ENCODE data around the gene PLD4.
"Not testable (repeated sequence)": the region's sequence is repeated elsewhere in the genome, so short reads cannot be mapped to it uniquely, and the experiment has no call there.

Gene PLD4

DNA sequence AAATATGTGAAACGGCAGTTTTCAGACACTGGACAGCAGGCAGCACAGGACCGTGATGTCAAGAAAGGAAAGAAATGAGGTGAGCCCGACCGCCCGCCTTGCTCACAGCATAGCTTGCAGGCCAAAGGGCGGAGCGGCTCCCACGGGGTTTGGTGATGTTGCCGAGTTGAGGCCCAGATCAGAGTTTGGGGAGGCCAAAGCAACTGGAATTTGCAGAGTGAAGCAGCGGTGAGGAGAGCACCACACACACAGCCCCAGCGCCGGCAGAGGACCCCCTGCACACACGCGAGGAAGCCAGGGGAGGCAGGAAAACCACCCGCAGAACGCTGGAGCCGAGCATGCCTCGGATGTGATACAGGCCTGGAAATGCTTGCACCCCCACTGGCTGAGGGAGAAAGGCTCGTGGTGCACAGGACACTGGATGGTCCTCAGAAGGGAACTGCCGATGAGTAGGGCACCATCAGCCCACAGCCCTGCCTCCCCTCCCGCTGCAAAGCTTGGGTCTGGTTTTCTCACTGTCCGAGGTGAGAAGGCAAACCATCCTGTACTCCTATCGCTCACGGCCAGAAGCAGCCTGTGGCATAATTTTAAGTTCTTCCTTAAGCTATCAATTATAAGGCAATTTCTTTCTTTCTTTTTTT lies 25.7 kb upstream of the PLD4 start:
- no peak for DNase-seq (ENCODE audit: low read depth in 2 of 2)

DNA sequence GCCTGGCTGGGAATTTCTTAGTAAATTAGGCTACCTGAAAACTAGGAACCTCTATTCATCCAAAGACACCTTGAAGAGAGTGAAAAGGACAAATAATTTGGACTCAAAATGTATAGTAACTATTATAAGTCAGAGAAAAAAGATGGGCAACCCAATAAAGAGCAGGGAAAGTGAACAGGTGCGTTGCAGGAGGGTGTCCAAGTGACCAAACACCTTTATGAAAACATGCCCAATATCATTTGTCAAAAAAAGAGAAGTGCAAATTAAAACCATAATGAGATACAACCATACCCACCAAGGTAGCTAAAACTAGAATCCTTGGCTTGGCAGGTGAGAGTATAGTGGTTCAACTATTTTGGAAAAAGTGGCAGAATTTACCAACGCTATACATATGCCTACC lies 24.9 kb upstream of the PLD4 start:
- no peak for DNase-seq (ENCODE audit: low read depth in 2 of 2)

DNA sequence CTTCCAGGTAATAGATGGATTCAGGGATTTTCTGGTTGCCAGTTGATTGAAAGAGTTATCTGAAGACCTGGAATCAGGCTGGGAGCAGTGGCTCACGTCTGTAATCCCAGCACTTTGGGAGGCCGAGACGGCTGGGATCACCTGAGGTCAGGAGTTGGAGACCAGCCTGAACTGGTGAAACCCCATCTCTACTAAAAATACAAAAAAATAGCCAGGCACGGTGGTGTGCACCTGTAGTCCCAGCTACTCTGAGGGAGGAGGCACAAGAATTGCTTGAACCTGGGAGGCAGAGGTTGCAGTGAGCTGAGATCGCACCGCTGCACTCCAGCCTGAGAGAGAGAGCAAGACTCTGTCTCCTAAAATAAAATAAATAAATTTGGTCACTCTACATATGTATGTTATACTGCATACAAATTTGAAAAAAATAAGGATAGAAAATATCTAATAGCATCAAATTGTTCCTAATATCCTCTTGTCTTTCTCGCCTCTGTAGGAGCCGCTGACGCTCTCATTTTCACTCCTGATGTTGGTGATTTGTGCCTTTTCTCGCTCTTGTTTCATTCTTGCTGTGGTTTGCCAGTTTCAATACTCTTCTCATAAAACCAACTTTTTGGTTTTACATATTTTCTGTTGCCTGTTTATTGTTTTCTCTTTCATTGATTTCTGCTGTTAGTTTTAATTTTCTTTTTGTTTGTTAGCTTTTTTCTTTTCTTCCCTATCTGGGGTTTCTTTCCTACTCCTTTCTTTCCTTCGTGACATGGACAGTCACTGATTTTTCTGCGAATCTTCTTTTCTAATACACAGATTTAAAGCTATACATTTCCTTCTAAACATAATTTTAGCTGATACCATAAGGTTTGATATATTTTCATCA lies 23.8 kb upstream of the PLD4 start:
- no peak for DNase-seq (ENCODE audit: low read depth in 2 of 2)

DNA sequence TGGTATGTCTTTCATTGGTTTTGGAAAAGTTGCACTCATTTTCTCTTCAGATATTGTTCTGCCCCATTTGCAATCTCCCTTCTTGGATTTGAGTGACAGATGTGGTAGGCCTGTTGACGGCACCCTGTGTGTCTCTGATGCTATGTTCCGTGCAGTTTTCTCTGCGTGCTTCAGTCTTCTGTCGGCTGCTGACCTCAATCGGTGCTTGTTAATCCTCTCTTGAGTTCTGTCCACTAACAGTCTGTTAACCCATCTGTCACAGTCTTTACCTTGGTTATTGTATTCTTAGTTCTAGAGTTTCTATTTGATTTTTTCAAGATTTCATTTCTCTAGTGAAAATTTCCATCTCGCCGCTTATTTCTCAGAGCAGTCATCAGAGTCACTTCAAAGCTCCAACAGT lies 20.7 kb upstream of the PLD4 start:
- DNase-seq (ENCODE audit: low read depth in 2 of 2), result no peak

DNA sequence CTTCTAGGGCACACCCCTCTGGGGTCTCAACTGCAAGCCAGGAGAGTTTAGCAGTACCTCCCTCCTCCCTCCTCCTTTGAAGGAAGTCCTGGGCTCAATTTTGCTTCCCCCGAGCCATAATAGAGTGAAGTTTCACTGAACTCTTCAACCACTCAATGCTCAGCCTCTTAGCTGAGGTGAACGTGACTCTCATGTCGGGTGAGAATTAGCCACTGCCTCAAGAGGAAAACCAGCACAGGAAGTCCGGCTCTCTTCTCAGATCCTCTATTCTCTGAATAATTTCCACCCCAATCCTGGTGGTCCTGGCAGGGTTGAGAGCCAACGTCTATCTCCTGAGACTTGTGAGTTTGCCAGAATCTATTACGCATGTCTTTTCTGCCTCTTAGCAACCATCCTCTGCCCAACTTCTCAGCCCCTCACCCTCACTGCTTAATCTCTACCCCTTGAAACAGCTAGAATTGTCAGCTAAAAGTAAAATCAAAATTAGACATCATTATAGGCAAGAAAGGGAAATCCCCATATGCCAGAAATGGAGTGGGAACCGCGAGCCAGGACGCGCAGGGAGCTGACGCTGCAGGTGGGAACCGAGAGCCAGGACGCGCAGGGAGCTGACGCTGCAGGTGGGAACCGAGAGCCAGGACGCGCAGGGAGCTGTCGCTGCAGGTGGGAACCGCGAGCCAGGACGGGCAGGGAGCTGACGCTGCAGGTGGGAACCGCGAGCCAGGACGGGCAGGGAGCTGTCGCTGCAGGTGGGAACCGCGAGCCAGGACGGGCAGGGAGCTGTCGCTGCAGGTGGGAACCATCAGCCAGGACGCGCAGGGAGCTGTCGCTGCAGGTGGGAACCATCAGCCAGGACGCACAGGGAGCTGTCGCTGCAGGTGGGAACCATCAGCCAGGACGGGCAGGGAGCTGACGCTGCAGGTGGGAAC lies 19.8 kb upstream of the PLD4 start:
- DNase-seq (ENCODE audit: low read depth in 2 of 2), result not testable (repeated sequence)

DNA sequence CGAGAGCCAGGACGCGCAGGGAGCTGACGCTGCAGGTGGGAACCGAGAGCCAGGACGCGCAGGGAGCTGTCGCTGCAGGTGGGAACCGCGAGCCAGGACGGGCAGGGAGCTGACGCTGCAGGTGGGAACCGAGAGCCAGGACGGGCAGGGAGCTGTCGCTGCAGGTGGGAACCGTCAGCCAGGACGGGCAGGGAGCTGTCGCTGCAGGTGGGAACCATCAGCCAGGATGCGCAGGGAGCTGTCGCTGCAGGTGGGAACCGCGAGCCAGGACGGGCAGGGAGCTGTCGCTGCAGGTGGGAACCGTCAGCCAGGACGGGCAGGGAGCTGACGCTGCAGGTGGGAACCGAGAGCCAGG lies 19.1 kb upstream of the PLD4 start:
- not testable (repeated sequence) for DNase-seq (ENCODE audit: low read depth in 2 of 2)

DNA sequence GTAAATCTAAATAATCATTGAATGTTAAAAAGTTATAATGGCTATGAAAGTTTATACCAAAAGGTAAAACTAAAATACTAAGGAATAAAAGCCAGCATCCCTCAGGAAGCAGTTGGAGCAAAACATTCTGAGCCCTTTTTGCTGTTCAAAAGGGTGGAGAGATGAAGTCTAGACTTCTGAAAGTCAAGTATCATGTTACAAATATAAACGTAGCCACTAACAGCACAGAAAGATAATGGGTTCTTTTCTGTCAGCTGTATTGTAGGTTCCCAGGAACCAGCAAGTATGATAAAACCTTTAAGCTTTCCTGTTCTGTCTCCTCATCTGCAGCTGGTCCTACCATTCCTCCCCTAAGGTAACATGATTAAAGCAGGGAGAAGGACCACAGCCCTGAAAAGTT lies 16.4 kb upstream of the PLD4 start:
- no peak for DNase-seq (ENCODE audit: low read depth in 2 of 2)

DNA sequence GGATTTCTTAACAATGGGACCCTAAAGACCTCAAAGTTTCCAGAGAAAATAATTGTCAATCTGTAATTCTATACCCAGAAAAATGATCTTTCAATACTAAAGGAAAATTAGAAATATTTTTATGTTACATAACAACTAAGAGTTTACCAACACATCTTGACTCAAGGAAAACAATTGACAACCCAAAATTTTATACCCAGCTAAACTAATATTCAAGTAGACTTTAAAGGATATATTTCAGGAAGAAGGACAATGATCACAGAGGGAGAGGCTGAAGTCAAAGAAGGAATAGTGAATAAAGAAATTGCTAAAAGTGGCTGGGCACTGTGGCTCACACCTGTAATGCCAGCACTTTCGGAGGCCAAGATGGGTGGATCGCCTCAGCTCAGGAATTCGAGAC lies 12.6 kb upstream of the PLD4 start:
- DNase-seq (ENCODE audit: low read depth in 2 of 2), result no peak

DNA sequence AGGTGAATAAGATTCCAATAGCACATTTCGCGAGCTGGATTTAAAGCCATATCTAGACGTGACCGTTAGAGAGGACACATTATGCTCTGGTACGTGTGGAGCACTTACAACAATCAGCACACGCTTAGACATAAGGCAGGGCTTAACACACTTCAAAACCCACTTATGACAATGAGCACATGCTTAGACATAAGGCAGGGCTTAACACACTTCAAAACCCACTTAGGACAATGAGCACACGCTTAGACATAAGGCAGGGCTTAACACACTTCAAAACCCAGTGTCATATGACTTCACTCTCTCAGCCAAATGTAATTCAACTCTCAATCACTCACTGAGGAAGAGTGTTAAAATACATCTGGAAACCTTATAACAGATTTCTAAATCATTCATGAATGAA lies 11.2 kb upstream of the PLD4 start:
- no peak for DNase-seq (ENCODE audit: low read depth in 2 of 2)

DNA sequence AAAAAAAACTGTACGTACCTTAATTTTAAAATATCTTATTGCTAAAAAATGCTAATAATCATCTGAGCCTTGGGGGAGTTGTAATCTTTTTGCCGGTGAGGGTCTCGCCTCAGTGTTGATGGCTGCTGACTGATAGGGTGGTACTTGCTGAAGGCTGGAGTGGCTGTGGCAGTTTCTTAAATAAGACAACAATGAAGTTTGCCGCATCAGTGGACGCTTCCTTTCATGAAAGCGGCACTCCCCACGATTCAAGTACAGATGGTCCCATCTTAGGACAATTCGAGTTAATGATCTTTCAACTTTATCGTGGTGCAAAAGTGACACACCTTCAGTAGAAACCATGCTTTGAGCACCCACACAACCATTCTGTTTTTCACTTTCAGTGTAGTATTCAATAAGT lies 7.6 kb upstream of the PLD4 start:
- DNase-seq (ENCODE audit: low read depth in 2 of 2), result no peak

DNA sequence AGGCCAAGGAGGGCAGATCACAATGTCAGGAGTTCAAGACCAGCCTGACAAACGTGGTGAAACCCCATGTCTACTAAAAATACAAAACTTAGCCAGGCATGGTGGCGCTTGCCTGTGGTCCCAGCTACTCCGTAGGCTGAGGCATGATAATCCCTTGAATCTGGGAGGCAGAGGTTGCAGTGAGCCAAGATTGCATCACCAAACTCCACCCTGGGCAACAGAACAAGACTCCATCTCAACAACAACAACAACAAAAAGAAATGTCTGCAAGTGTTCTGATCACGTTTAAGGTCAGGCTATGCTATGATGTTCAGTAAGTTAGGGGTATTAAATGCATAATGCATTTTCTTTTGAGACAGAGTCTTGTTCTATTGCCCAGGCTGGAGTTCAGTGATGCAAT lies 6.7 kb upstream of the PLD4 start:
- no peak for DNase-seq (ENCODE audit: low read depth in 2 of 2)

DNA sequence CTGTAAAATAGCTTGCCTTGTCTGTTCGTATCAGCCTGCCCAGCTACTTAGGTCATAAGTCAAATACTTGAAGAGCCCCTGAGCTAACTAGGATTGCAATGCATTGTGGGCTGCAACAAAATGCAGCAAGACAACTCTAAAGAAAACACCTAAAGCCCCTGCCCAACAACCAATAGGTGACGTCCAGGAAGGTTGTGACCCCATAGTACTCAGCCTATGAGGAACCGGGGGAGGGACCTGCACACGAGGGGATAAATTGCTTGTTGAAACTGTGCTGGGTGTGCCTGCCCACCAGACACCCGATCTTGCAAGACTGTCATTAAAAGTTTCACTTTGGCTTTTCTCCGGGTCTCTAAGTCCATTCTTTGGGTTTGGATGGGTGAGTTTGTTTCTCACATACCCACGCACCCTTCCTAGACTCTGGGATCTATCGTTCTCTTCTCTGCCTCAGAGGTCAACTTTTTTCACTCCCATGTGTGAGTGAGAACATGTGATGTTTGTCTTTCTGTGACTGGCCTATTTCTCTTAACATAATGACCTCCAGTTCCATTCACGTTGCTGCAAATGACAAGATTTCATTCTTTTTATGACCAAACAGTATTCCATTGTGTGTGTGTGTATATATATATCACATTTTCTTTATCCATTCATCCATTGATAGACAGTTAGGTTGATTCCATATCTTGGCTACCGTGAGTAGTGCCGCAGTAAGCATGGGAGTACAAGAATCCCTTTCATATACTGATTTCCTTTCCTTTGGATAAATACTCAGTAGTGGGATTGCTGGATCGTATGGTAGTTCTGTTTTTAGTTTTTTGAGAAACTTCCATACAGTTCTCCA lies 5.3 kb upstream of the PLD4 start:
- not testable (repeated sequence) for DNase-seq (ENCODE audit: low read depth in 2 of 2)

DNA sequence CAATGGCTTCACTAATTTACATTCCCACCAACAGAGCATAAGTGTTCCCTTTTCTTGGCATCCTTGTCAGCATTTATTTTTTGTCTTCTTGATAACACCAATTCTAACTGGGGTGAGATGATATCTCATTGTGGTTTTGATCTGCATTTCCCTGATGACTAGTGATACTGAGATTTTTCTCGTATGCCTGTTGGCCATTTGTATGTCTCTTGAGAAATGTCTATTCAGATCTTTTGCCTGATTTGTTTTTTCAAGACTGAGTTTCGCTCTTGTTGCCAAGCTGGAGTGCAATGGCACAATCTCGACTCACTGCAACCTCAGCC lies 4.7 kb upstream of the PLD4 start:
- DNase-seq (ENCODE audit: low read depth in 2 of 2), result no peak

DNA sequence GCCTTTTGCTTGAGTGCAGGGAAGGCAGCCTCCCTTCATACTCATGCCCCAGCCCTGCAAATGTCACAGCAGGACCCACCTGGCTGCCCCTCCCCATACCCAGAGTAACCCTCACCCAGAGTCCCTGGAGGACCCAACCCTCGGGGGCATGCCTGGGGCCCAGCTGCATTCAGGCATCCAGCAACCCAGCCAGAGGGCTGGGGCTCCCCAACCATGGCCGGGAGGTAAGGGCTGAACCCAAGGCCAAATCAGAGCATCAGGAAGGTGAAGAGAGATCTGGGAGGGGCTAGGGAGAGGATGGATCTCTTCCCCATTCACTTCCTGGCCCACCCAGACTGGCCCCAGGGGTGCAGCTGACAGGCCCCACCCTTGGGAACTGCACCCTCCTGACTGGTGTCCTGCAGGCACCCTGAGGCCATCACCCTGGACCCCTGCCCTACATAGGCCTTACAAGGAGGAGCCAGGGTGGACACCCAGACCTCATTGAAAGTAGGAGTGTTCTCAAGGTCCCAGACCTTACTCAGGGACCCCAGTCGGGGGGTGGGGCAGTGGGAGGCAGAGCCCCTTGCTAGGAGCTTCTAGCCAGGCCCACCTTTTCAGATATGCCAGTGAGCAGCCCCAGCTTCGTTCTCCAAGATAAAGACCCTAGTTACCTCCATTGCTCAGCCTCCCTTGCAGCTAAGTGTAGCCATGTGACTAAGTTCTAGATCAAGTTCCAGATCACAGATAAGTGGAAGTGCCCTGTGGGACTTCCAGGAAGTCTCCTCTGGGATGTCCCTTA lies 849 bp upstream of the PLD4 start:
- DNase-seq (ENCODE audit: low read depth in 2 of 2), result no peak

DNA sequence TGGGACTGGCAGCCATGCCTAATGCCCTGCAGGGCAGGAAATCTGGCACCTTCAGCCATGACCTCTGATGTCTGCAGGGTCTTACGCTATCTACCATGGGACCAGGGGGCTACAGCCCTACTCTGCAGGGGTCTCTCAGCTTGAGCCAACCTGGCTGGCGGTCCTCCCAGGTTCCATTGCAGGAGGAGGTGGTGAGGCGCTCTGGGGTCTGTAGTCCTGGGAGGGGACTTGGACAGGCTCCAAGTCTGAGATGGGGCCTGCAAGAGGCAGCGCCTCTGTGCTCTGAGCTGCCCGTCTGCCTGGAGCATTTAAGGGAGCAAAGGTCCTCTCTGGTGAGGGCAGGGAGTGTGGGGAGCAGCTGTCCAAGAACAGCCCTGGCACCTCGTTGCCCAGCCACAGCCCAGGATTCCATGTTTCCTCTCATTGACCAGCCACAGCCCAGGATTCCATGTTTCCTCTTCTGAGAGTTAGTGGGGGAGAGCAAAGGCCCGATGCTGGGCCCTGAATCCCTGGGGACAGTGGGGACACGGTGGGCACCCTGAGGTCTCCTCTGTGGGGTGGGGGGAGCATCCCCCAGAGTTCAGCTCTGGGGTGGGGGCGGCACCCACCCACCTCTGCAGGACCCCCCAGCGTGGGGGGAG lies 655 bp downstream of the PLD4 start:
- no peak for DNase-seq (ENCODE audit: low read depth in 2 of 2)

DNA sequence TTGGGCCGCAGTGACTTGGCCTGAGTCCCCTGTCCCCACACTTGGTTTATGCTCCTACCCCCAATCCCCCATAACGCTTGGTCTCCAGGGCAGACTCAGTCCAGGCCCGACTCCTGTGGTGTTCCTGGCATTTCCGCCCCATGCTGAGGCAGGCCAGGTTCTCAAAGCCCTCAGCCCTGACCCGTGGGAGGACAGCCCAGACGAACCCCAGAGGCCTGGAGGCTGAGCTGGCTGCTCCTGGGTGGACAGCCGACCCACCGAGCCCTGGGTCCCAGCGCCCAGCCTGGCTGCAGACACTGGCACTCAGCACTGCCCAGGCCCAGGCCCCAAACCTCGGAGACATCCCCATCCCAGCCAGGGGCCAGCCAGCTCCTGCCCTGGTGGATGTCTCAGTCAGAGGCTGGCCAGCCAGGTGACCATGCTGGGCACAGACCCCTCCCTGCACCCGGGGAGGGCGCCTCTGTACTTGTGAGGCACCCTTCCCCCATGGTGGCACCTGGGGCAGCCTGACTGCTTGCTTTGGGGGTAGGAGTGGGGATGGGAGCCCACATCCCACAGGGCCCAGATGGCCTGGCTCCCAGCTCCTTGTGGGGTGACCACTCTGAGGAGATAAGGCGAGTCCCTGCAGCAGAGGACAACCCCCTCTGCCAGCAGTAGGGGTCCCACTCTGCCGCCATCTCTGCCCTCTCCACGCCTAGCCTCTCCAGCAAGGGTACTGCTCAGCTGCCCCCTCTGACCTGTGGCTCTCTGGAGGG lies 1.4 kb downstream of the PLD4 start:
- DNase-seq (ENCODE audit: low read depth in 2 of 2), result no peak

DNA sequence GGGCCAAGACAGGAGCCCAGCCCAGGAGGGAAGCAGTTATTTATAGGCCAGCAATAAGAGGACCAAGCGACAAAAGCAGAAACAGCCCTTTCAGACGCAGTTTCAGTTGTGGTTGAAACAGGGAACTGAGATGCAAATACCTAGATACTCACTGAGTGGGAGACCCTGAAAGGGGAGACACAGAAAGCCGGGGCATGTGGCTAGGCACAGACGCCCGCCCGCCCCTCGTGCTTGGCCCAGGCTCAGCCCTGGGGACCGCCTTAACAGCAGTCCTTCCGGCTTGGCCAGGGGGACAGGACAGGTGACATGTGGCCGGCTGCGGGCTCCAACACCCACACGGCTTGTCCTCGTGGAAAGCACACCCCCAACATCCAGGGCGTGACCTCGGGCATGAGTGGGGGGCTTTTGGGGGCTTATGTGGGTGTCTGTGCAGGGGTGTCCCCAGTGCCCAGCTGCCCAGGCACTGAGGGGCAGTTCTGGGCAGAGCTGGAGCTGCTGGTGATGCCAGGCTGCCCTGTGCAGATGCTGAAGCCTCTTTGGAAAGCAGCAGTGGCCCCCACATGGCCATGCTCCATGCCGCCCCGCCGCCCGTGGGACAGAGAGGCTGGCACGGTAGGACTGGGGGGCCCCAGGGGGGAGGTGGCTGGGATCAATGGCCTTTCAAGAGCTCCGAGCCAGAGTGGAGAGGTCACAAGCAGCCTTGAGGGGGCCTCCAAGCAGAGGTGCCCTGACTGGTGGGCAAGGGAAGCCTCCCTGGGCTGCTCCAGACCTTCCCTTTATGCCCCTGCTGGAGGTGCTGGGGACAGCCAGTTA lies 2.1 kb downstream of the PLD4 start:
- no peak for DNase-seq (ENCODE audit: low read depth in 2 of 2)

DNA sequence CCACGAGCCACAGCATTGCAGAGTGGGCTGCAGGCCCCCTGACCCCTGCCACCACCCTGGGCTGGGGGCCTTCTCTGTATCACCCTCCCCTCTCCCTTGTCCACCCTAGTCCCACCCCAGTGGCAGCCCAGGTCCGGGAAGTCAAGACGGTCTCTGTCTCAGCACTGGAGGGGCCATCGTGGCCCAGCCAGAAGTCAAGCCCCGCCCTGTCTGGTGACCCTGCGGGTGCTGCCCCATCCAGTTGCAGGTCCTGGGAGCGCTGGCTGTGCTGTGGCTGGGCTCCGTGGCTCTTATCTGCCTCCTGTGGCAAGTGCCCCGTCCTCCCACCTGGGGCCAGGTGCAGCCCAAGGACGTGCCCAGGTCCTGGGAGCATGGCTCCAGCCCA lies 2.7 kb downstream of the PLD4 start:
- no peak for DNase-seq (ENCODE audit: low read depth in 2 of 2)

DNA sequence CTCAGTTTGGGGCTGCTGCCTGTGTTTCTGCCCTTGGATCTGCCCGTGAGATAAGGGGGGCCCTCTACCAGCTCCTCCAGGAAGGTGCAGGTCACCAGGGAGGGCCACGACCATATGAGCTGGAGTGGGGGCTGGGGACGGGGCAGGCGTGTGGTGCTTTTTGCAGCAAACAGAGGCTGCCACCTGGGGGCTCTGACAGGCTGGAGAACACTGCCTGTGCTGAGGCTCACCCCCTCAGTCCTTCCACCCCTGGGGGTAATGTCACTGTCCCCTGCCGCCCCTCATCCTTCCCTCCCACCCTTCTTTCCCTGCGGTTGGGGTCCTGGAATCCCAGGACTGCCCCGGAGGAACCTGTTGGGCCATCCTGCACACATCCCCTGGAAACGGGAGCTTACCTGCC lies 3.2 kb downstream of the PLD4 start:
- DNase-seq (ENCODE audit: low read depth in 2 of 2), result no peak
